K562 (cell line): ENCODE results near the gene CTNNB1. TPM values are rescaled to one million over a fixed set of nuclear protein-coding genes. Genes with fewer than 3 reads are reported as not detected.

Source experiments
- ATF3 ChIP-seq, 2 experiments: fragments of 450-650 bp in 1 of 2; sonication (generic) in 1 of 2; formaldehyde crosslinking in 1 of 2; IDR thresholded peaks in 1 of 2; conservative IDR thresholded peaks in 1 of 2; 2 replicates each; pipeline versions ENCODE4 v1.6.1 to v1.8.1; 2016 to 2023; ENCODE audit warnings: mild to moderate bottlenecking in 2 of 2, moderate library complexity in 2 of 2, inconsistent platforms in 1 of 2, missing genetic modification reagents in 1 of 2
- CC2D1A ChIP-seq: fragments of 450-650 bp; IDR thresholded peaks from 2 replicates; pipeline ENCODE4 v1.6.1; 2017; ENCODE audit warnings: mild to moderate bottlenecking
- DACH1 ChIP-seq: fragments of 450-650 bp; IDR thresholded peaks from 2 replicates; pipeline ENCODE4 v1.6.1; 2018; ENCODE audit not compliant: partially characterized antibody
- DNMT1 ChIP-seq: fragments of 450-650 bp; IDR thresholded peaks from 2 replicates; pipeline ENCODE4 v1.6.1; 2016; ENCODE audit warnings: antibody characterized with exemption, mild to moderate bottlenecking
- EHMT2 ChIP-seq: fragments of 450-650 bp; IDR thresholded peaks from 2 replicates; pipeline ENCODE4 v1.6.1; 2018; ENCODE audit warnings: antibody characterized with exemption
- HDAC6 ChIP-seq: IDR thresholded peaks from 2 replicates; pipeline ENCODE4 v1.6.1; 2012; ENCODE audit warnings: low read depth, mild to moderate bottlenecking, control low read depth, inconsistent platforms, low read length, moderate library complexity
- HMG20A ChIP-seq: fragments of 450-650 bp; formaldehyde crosslinking; conservative IDR thresholded peaks from 2 replicates; pipeline ENCODE4 v1.4.0; 2020; ENCODE audit warnings: mild to moderate bottlenecking, mixed read lengths
- HMG20B ChIP-seq: fragments of 250-450 bp; sonication (Bioruptor Pico); IDR thresholded peaks from 2 replicates; pipeline ENCODE4 v1.5.0; 2021; ENCODE audit warnings: mild to moderate bottlenecking
- ILF3 ChIP-seq: fragments of 450-650 bp; IDR thresholded peaks from 2 replicates; pipeline ENCODE4 v1.6.1; 2018; ENCODE audit warnings: antibody characterized with exemption, mild to moderate bottlenecking, moderate library complexity, borderline replicate concordance
- KLF10 ChIP-seq: fragments of 250-450 bp; sonication (Bioruptor Pico); IDR thresholded peaks from 2 replicates; pipeline ENCODE4 v1.6.1; 2021; ENCODE audit warnings: matching md5 sums
- NR2F6 ChIP-seq: fragments of 450-650 bp; formaldehyde crosslinking; IDR thresholded peaks from 2 replicates; pipeline ENCODE4 v1.4.0; 2020; ENCODE audit warnings: mild to moderate bottlenecking
- NR3C1 ChIP-seq: sonication (generic); formaldehyde crosslinking; IDR thresholded peaks from 2 replicates; pipeline ENCODE4 v1.8.1; 2022; ENCODE audit warnings: missing genetic modification reagents
- PREB ChIP-seq: sonication (generic); formaldehyde crosslinking; IDR thresholded peaks from 2 replicates; pipeline ENCODE4 v1.8.1; 2023; ENCODE audit warnings: mild to moderate bottlenecking, missing genetic modification reagents
- RNF2 ChIP-seq: sonication (generic); IDR thresholded peaks from 2 replicates; pipeline ENCODE4 v1.6.1; 2016
- TAF1 ChIP-seq: IDR thresholded peaks from 2 replicates; pipeline ENCODE4 v1.6.1; 2011; ENCODE audit warnings: mild to moderate bottlenecking, low read length, moderate library complexity; ENCODE audit not compliant: insufficient read depth, control insufficient read depth, severe bottlenecking; ENCODE audit errors: extremely low read depth
- TOE1 ChIP-seq, 2 experiments: fragments of 450-650 bp in 1 of 2; sonication (generic) in 1 of 2; formaldehyde crosslinking in 1 of 2; IDR thresholded peaks; 2 replicates each; pipeline versions ENCODE4 v1.7.1 to v1.8.0; 2016 to 2022; ENCODE audit warnings: borderline replicate concordance in 2 of 2, mild to moderate bottlenecking in 2 of 2, antibody characterized with exemption in 1 of 2, inconsistent platforms in 1 of 2, low read depth in 1 of 2, missing genetic modification reagents in 1 of 2, moderate library complexity in 1 of 2
- ZHX1 ChIP-seq: fragments of 150-350 bp; conservative IDR thresholded peaks from 2 replicates; pipeline ENCODE4 v1.6.1; 2014; ENCODE audit warnings: low read length
- ZNF766 ChIP-seq: fragments of 200-800 bp; sonication (Bioruptor generic); conservative IDR thresholded peaks from 2 replicates; pipeline ENCODE4 v1.6.1; 2016; ENCODE audit warnings: missing genetic modification characterization, missing compliant biosample characterization
- polyA plus RNA-seq, 8 experiments: library from polyadenylated mRNA; depleted of rRNA in 4 of 8; stranded (reverse) in 5 of 8; unstranded in 3 of 8; fragments of >200 nt; fragmentation: Nextera tagmentation in 2 of 8; fragmentation: Illumina TruSeq in 1 of 8; extraction: Ambion mirVana in 2 of 8; extraction: Trizol in 1 of 8; gene quantifications; 2 replicates each; pipeline versions ENCODE4 v1.2.1 to v1.2.3, GENCODE V29; 2011 to 2014; ENCODE audit warnings: inconsistent platforms in 1 of 8, missing spikeins in 1 of 8
- total RNA-seq, 7 experiments: library from RNA; depleted of rRNA in 6 of 7; stranded (reverse); fragments of >200 nt in 6 of 7; fragmentation: Illumina TruSeq in 2 of 7; extraction: Trizol in 2 of 7; gene quantifications; 2 replicates each; pipeline versions ENCODE4 v1.2.1 to v1.2.3, GENCODE V29; 2011 to 2021; ENCODE audit warnings: low replicate concordance in 1 of 7
- TF ChIP-seq, protein P1 (sequence below): fragments of 250-450 bp; sonication (Bioruptor Pico); IDR thresholded peaks from 2 replicates; pipeline ENCODE4 v1.5.0; 2020; ENCODE audit warnings: mild to moderate bottlenecking, borderline replicate concordance

The CTNNB1 gene
- total and polyA plus RNA-seq, 9 of the 15 experiments (the other 6 are each of a cell fraction or from before 2014, with no cell fraction given) = 44.3 to 193 (median 154) TPM

GRCh38 chr3:41198950-41199865, at the start of gene CTNNB1 (continued):
- TF ChIP-seq RNF2 = peak; percentile 83
- TF ChIP-seq DACH1 = no peak
- TF ChIP-seq HMG20B (CRISPR knock-in tag) = no peak
- TF ChIP-seq KLF10 (CRISPR knock-in tag) = no peak
- TF ChIP-seq ILF3 = peak; percentile 89; the same call in 1 of the 2 replicates
- TF ChIP-seq, protein P1, sequence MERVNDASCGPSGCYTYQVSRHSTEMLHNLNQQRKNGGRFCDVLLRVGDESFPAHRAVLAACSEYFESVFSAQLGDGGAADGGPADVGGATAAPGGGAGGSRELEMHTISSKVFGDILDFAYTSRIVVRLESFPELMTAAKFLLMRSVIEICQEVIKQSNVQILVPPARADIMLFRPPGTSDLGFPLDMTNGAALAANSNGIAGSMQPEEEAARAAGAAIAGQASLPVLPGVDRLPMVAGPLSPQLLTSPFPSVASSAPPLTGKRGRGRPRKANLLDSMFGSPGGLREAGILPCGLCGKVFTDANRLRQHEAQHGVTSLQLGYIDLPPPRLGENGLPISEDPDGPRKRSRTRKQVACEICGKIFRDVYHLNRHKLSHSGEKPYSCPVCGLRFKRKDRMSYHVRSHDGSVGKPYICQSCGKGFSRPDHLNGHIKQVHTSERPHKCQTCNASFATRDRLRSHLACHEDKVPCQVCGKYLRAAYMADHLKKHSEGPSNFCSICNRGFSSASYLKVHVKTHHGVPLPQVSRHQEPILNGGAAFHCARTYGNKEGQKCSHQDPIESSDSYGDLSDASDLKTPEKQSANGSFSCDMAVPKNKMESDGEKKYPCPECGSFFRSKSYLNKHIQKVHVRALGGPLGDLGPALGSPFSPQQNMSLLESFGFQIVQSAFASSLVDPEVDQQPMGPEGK = 0 out of 2 replicates have a peak, but pooled peaks have one; percentile 76
- no peak for TF ChIP-seq HMG20A
- no peak for TF ChIP-seq NR2F6 (CRISPR knock-in tag)
- TF ChIP-seq ZHX1 = peak; percentile 83; the same call in 1 of the 2 replicates
- no peak; the same call in 1 of the 2 replicates for TF ChIP-seq ZNF766 (CRISPR knock-in tag)
- TF ChIP-seq DNMT1 = no peak
- no peak for TF ChIP-seq ATF3 (IDR thresholded peaks at IDR 0.05)
- 0 out of 2 replicates have a peak, but pooled peaks have one; percentile 47 for TF ChIP-seq ATF3 (CRISPR knock-in tag; conservative IDR thresholded peaks at IDR 0.05)
- TF ChIP-seq HDAC6 = no peak
- TF ChIP-seq EHMT2 = no peak
- no peak for TF ChIP-seq PREB (CRISPR knock-in tag)
- TF ChIP-seq CC2D1A = no peak
- peak; percentile 81; the same call in 1 of the 2 replicates for TF ChIP-seq NR3C1 (CRISPR knock-in tag)
- peak; percentile 71 for TF ChIP-seq TOE1 (IDR thresholded peaks at IDR 0.05; ENCODE audit: borderline replicate concordance)
- no peak; the same call in 1 of the 2 replicates for TF ChIP-seq TOE1 (CRISPR knock-in tag; IDR thresholded peaks at IDR 0.05; ENCODE audit: borderline replicate concordance, low read depth)
- TF ChIP-seq TAF1 = peak; percentile 100
